HepG2 (cell line): Measurements from ENCODE around the gene AGAP1. TPM values are rescaled to one million over a fixed set of nuclear protein-coding genes. Genes with fewer than 3 reads are reported as not detected.
A peak's percentile ranks its signal among the peaks of the same experiment; 100 is the strongest.

Experiments used
- ARID3A ChIP-seq: IDR thresholded peaks from 2 replicates; pipeline ENCODE4 v1.6.1; 2012; ENCODE audit warnings: low read depth, low read length, improper control_type of control experiment
- HDAC2 ChIP-seq: sonication (generic); formaldehyde crosslinking; IDR thresholded peaks from 2 replicates; pipeline ENCODE4 v1.4.0; 2020; ENCODE audit warnings: missing genetic modification reagents
- HHEX ChIP-seq: IDR thresholded peaks from 2 replicates; pipeline ENCODE4 v1.6.1; 2016; ENCODE audit warnings: control low read depth
- HMG20A ChIP-seq: IDR thresholded peaks from 2 replicates; pipeline ENCODE4 v1.6.1; 2016; ENCODE audit warnings: borderline replicate concordance
- KDM5A ChIP-seq: fragments of 200-600 bp; sonication (generic); IDR thresholded peaks from 2 replicates; pipeline ENCODE4 v1.7.0; 2018; ENCODE audit warnings: antibody characterized with exemption, mild to moderate bottlenecking, low read length, borderline replicate concordance
- MAFG ChIP-seq: sonication (generic); formaldehyde crosslinking; IDR thresholded peaks from 2 replicates; pipeline ENCODE4 v1.5.1; 2020; ENCODE audit warnings: mild to moderate bottlenecking, missing genetic modification reagents
- MBD4 ChIP-seq: IDR thresholded peaks from 2 replicates; pipeline ENCODE4 v1.6.1; 2012; ENCODE audit warnings: low read length, inconsistent platforms, borderline replicate concordance
- PHF8 ChIP-seq: sonication (generic); formaldehyde crosslinking; IDR thresholded peaks from 2 replicates; pipeline ENCODE4 v1.5.0; 2020; ENCODE audit warnings: missing genetic modification reagents
- SPEN ChIP-seq: sonication (generic); formaldehyde crosslinking; IDR thresholded peaks from 2 replicates; pipeline ENCODE4 v1.5.1; 2020; ENCODE audit warnings: low read depth, mild to moderate bottlenecking, missing genetic modification reagents
- TMF1 ChIP-seq: sonication (generic); formaldehyde crosslinking; IDR thresholded peaks from 2 replicates; pipeline ENCODE4 v1.8.1; 2022; ENCODE audit warnings: low read depth, missing genetic modification reagents
- ZBTB49 ChIP-seq: sonication (generic); formaldehyde crosslinking; IDR thresholded peaks from 2 replicates; pipeline ENCODE4 v1.4.0; 2020; ENCODE audit warnings: missing genetic modification reagents, borderline replicate concordance
- ZMAT3 ChIP-seq: sonication (generic); formaldehyde crosslinking; conservative IDR thresholded peaks from 2 replicates; pipeline ENCODE4 v1.7.0; 2021; ENCODE audit warnings: missing genetic modification reagents
- ZNF282 ChIP-seq: fragments of 450-650 bp; IDR thresholded peaks from 2 replicates; pipeline ENCODE4 v1.6.1; 2018; ENCODE audit not compliant: partially characterized antibody
- ZNF329 ChIP-seq: sonication (generic); formaldehyde crosslinking; IDR thresholded peaks from 2 replicates; pipeline ENCODE4 v1.9.0; 2021; ENCODE audit warnings: low read depth, mild to moderate bottlenecking, missing genetic modification reagents
- ZNF33B ChIP-seq: sonication (generic); formaldehyde crosslinking; IDR thresholded peaks from 2 replicates; pipeline ENCODE4 v1.5.1; 2020; ENCODE audit warnings: mild to moderate bottlenecking, missing genetic modification reagents
- ZNF362 ChIP-seq: sonication (generic); formaldehyde crosslinking; IDR thresholded peaks from 2 replicates; pipeline ENCODE4 v1.4.0; 2020; ENCODE audit warnings: missing genetic modification reagents, mild to moderate bottlenecking, borderline replicate concordance
- ZNF44 ChIP-seq: sonication (generic); formaldehyde crosslinking; IDR thresholded peaks from 2 replicates; pipeline ENCODE4 v1.5.1; 2020; ENCODE audit warnings: mild to moderate bottlenecking, missing genetic modification reagents
- ZNF598 ChIP-seq: sonication (generic); formaldehyde crosslinking; IDR thresholded peaks from 2 replicates; pipeline ENCODE4 v1.5.1; 2020; ENCODE audit warnings: mild to moderate bottlenecking, missing genetic modification reagents, borderline replicate concordance
- ZNF614 ChIP-seq: IDR thresholded peaks from 2 replicates; pipeline ENCODE4 v1.6.1; 2018; ENCODE audit warnings: missing biosample characterization, missing genetic modification reagents, inconsistent platforms, borderline replicate concordance
- ZNF687 ChIP-seq: sonication (generic); formaldehyde crosslinking; IDR thresholded peaks from 2 replicates; pipeline ENCODE4 v1.5.1; 2020; ENCODE audit warnings: mild to moderate bottlenecking, missing genetic modification reagents, moderate library complexity
- ZNF766 ChIP-seq: sonication (generic); formaldehyde crosslinking; IDR thresholded peaks from 2 replicates; pipeline ENCODE4 v1.5.0; 2020; ENCODE audit warnings: missing genetic modification reagents, borderline replicate concordance
- polyA plus RNA-seq, 8 experiments: library from polyadenylated mRNA; depleted of rRNA in 3 of 8; stranded (reverse) in 7 of 8; unstranded in 1 of 8; fragments of >200 nt; fragmentation: Illumina TruSeq in 4 of 8; extraction: Trizol in 4 of 8; gene quantifications; 2 replicates each; pipeline versions ENCODE4 v1.2.1 to v1.2.3, GENCODE V29; 2011 to 2016; ENCODE audit warnings: low read depth in 4 of 8, missing spikeins in 1 of 8, mixed read lengths in 1 of 8; ENCODE audit not compliant: insufficient read depth in 1 of 8
- total RNA-seq, 5 experiments: library from RNA; depleted of rRNA; stranded (reverse); fragments of >200 nt; fragmentation: Illumina TruSeq; extraction: Trizol; gene quantifications; 2 replicates each; pipeline ENCODE4 v1.2.3, GENCODE V29; 2016; ENCODE audit warnings: low read depth in 1 of 5

AGAP1 gene
- total and polyA plus RNA-seq, 2 of the 13 experiments (the other 11 are each of a cell fraction or from before 2014, with no cell fraction given), result 21.2 to 32.7 TPM

- TF ChIP-seq ARID3A (peak; percentile 49; the same call in 1 of the 2 replicates), ZMAT3 (CRISPR knock-in tag) (peak; percentile 69; the same call in 1 of the 2 replicates), HHEX (CRISPR knock-in tag) (no peak), TMF1 (CRISPR knock-in tag) (no peak), ZNF687 (peak; percentile 38), PHF8 (CRISPR knock-in tag) (no peak), ZNF766 (CRISPR knock-in tag) (no peak), MAFG (CRISPR knock-in tag) (no peak), ZNF282 (no peak), ZNF598 (CRISPR knock-in tag) (no peak), ZNF362 (peak; percentile 26; the same call in 1 of the 2 replicates), ZNF44 (CRISPR knock-in tag) (no peak), ZNF614 (CRISPR knock-in tag) (peak; percentile 39; the same call in 1 of the 2 replicates), MBD4 (no peak), HMG20A (CRISPR knock-in tag) (peak; percentile 24; the same call in 1 of the 2 replicates), ZNF329 (CRISPR knock-in tag) (no peak), ZBTB49 (CRISPR knock-in tag) (no peak), SPEN (CRISPR knock-in tag) (no peak), HDAC2 (CRISPR knock-in tag) (peak; percentile 33; the same call in 1 of the 2 replicates), ZNF33B (no peak), KDM5A (no peak)
Measured at GRCh38 chr2:235921508-235922191, 427.8 kb downstream of the AGAP1 start (continued).
